HG02610 (cell line): ENCODE measurements around the gene FRMD4B.

ENCODE experiments used
- ATAC-seq: cut with Tn5 transposase; IDR thresholded peaks from one replicate; pipeline ENCODE4 v1.9.1; 2021; ENCODE audit warnings: mild to moderate bottlenecking, moderate library complexity; ENCODE audit not compliant: unreplicated experiment

Gene FRMD4B

GRCh38 chr3:69368129-69368741 is 17.7 kb downstream of the FRMD4B start:
- peak; percentile 99 for ATAC-seq

DNA sequence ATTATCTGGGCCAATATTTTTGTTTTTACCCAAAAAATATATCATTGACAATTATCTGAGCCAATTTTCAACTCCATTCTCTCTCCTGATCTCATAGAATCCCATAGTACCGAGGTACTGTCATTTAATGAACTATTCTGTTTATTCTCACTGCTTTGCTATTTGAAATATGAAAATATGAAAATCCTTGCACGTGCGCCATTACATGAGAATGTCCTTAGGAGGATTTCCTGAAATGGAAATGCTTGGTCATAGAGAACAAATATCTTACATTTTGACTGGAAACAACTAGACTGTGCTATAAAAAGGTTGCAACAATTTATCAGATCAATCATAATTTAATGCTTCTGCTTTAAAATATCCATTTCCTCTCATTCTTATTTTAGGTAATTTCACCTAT is 18.3 kb downstream of the FRMD4B start:
- ATAC-seq: no peak

- ATAC-seq: no peak
Measured at GRCh38 chr3:69364354-69364753, 21.5 kb downstream of the FRMD4B start.

- no peak for ATAC-seq
Measured at GRCh38 chr3:69360690-69361089, 25.2 kb downstream of the FRMD4B start.

DNA sequence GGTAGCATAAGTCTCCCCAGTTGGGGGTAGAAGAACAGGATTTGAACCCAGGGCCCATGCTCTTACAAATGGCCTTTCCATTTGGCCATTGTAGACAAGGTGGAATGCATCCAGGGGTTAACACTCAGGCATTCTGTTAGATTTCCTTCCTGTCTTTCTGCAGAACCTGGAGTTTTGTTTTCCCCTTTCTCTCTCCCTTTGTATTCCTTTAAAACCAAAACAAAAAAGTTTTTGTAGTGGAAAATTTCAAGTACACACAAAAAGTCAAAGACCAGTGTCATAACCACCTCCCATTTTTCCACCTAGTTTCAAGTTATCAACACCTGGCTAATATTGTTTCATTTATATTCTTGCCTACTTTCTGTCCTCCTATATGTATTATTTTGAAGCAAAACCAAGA is 26.0 kb downstream of the FRMD4B start:
- no peak for ATAC-seq

- ATAC-seq: no peak
Measured at GRCh38 chr3:69359339-69359893, 26.5 kb downstream of the FRMD4B start.

GRCh38 chr3:69357196-69357595 is 28.7 kb downstream of the FRMD4B start:
- no peak for ATAC-seq

DNA sequence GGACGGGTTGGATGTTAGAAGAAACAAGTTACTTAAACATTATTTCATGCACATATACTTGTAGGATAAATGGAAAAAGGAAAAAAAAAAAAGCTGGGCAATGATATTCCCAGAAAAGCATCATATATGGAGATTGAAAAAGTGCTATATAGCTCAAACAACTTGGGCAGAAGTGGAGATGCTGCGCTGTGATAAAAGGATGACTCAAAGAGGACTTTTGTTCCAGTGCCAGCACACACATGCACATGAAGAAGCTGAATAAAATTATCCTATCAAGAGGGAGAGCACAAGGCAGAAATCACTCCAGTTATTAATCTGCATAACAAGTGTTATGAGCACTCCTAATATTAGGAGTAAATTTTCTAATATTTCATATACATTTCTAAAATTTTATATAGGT is 30.9 kb downstream of the FRMD4B start:
- no peak for ATAC-seq

- peak; percentile 53 for ATAC-seq
Measured at GRCh38 chr3:69353503-69353902, 32.4 kb downstream of the FRMD4B start.

DNA sequence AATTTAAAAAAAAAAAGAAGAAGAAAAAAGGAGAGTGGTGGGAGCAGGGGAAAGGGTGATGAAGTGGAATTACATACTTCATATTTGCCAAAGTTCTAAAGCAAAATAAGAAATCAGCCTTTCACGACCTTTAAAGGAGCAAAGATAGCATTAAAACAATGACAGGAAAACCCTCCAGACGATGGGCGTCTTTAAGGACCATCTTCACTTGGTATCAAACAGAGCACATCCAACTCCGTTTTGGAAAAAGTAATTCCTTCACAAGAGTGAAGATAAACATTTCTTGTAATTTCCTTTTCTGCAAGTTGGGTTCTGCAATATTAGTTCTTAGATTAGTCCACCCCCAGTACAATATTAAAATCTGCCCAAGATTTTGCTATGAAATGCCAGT is 32.8 kb downstream of the FRMD4B start:
- peak; percentile 7 for ATAC-seq

- ATAC-seq: no peak
Measured at GRCh38 chr3:69352305-69353087, 33.4 kb downstream of the FRMD4B start.

- ATAC-seq: no peak
Measured at GRCh38 chr3:69343875-69344274, 42.0 kb downstream of the FRMD4B start.

DNA sequence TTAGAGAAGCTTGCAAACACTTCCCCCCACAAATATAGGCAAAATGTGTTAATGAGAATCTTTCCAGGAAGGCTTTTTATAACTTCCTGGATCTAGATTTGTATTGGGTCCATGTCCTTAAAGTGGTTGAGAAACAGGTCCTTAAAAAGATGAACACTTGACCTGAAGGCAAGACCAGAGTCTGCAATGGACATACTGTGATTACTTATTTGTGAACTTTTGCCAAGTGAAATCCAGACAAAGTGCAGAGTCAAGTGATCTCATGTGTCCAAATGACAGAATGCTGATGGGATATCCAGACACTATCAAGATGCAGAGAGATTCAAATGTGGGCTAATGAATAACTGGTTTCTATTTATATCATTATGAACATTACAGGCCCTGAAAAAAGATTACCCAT is 43.8 kb downstream of the FRMD4B start:
- ATAC-seq: no peak

GRCh38 chr3:69339760-69340159 is 46.1 kb downstream of the FRMD4B start:
- no peak for ATAC-seq

DNA sequence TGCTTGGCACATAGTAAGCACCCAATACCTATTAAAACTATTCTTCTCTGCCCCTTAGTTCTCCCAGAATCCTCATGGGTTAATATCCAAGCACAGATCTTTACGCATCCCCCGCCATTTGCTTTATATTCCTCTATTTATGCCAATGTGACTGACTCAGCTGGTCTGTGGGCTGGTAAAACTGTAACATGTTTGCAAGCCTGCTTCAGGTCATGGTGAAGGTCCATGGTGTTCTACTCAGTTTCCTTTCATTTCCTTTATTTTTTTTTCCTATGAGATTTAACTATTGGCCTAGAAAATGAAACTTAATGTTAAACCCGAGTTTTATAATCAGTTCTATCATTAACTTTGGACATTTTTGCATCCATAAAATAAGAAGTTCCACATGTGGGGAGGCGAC is 47.0 kb downstream of the FRMD4B start:
- ATAC-seq: no peak

- no peak for ATAC-seq
Measured at GRCh38 chr3:69332934-69333333, 53.0 kb downstream of the FRMD4B start.

GRCh38 chr3:69330891-69331400 is 54.9 kb downstream of the FRMD4B start:
- ATAC-seq: no peak

DNA sequence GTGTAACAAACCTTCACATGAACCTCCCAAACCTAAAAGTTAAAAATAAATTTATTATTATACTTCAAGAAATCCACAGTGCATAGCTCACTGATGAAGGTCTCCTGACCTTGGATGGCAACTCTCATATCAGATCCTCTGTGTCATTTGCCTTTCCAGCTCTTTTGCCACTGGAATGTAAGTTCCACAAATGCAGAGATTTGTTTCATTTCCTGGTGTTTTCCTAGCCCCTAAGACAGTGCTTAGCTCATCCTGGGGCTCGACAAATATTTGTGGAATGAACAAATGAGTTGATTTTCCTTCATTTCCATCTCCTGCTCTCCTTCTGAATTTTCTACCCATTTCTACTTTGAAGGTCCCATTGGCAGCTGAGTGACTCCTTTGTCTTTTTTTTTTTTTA is 56.0 kb downstream of the FRMD4B start:
- ATAC-seq: no peak

GRCh38 chr3:69328963-69329302 is 57.0 kb downstream of the FRMD4B start:
- no peak for ATAC-seq

DNA sequence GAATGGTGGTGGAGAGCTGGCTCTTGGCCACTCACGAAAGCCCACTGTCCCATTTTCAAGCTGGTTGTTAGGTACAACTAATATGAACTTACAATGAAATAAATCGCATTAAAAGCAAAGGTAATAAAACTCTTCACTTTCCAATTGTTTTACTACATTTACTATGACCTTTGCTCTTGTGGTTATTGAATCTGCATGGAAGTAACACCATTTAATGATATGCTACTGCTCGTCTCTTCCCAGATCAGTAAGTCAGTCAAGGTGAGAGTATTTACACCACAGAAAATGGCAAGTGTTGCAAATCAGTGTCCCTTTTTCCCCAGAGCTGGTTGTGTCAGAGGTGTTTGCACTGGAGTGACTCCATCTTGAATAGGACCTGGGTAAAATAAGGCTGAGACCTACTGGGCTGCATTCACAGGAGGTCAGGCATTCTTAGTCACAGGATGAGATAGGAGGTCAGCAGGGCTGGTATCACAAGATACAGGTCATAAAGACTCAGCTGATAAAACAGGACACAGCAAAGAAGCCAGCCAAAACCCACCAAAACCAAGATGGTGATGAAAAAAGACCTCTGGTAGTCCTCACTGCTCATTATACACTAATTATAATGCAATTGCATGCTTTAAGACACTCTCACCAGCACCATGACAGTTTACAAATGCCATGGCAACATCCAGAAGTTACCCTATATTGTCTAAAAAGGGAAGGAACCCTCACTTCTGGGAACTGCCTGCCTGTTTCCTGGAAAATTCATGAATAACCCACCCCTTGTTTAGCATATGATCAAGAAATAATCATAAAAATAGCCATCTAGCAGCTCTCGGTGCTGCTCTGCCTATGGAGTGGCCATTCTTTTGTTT is 57.6 kb downstream of the FRMD4B start:
- ATAC-seq: no peak

DNA sequence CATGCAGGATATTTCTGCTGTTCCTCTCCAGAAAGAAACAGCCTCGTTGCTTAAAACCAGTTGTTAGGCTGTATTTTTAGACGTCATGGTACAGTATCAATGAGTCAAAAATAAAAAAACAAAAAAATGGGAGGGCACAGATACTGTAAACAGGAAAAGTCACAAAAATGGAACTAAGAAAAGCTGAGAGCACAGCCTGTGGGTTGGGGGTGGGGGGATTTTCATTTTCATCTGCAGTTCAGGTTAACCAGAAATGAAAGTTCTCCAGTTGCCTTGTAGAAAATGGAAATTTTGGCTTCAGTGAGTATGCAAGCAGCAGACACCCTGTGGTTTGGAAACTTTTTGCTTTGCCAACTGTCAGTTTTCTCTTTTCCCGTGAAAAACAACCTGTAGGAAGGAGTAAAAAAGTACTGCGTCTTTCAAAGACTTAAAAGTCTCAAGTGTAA is 59.0 kb downstream of the FRMD4B start:
- ATAC-seq: peak; percentile 80
